H1 (cell line): ENCODE measurements around the gene CTAGE1. TPM values are rescaled to one million over a fixed set of nuclear protein-coding genes. Genes with fewer than 3 reads are reported as not detected.

Source experiments
- CTCF ChIA-PET: fragments of 300-600 bp; sonication (Branson Sonifier 250); formaldehyde crosslinking; loops from one replicate; lab custom pipeline; 2021; ENCODE audit not compliant: partially characterized antibody; lab: Charles Lee
- POLR2A ChIA-PET: fragments of 300-600 bp; sonication (Branson Sonifier 250); formaldehyde crosslinking; loops from one replicate; lab custom pipeline; 2021; ENCODE audit warnings: inconsistent platforms; ENCODE audit not compliant: partially characterized antibody; lab: Charles Lee
- DNase-seq, 2 experiments: peaks; one replicate each; pipeline versions ENCODE4 v3.0.0 to v3.0.0-alpha.2; 2010 to 2022; ENCODE audit warnings: low spot score in 2 of 2, low read depth in 1 of 2, mixed read lengths in 1 of 2
- FAIRE-seq: peaks from 2 replicates; lab custom pipeline; 2011; peaks lifted over from hg19 to GRCh38; lab: Jason Lieb, UNC
- H2AFZ ChIP-seq: 2 replicates; pipeline ENCODE4 v1.8.1; 2012; ENCODE audit warnings: low read length, inconsistent platforms
- H2AK5ac ChIP-seq: 2 replicates; pipeline ENCODE4 v1.6.1; 2013; ENCODE audit warnings: low read depth, low read length
- H2BK120ac ChIP-seq: replicated peaks from 2 replicates; pipeline ENCODE3; 2013; ENCODE audit warnings: low read depth, low read length, inconsistent platforms
- H2BK12ac ChIP-seq: 2 replicates; pipeline ENCODE4 v1.6.1; 2013; ENCODE audit warnings: low read depth, low read length
- H2BK15ac ChIP-seq: 2 replicates; pipeline ENCODE4 v1.6.1; 2013; ENCODE audit warnings: low read length
- H2BK20ac ChIP-seq: 2 replicates; pipeline ENCODE4 v1.6.1; 2013; ENCODE audit warnings: low read length
- H2BK5ac ChIP-seq: 2 replicates; pipeline ENCODE4 v1.6.1; 2013; ENCODE audit warnings: low read depth, low read length
- H3K14ac ChIP-seq: 2 replicates; pipeline ENCODE4 v1.6.1; 2013; ENCODE audit warnings: inconsistent platforms; ENCODE audit not compliant: insufficient read length
- H3K18ac ChIP-seq: 2 replicates; pipeline ENCODE4 v1.6.1; 2013; ENCODE audit warnings: low read length; ENCODE audit errors: extremely low read depth
- H3K23ac ChIP-seq: 2 replicates; pipeline ENCODE4 v1.6.1; 2013; ENCODE audit warnings: inconsistent platforms; ENCODE audit not compliant: insufficient read length
- H3K23me2 ChIP-seq: 2 replicates; pipeline ENCODE4 v1.6.1; 2013; ENCODE audit warnings: low read depth, low read length
- H3K27ac ChIP-seq: 2 replicates; pipeline ENCODE4 v1.6.1; 2011; ENCODE audit warnings: low read depth, low read length, inconsistent platforms
- H3K27me3 ChIP-seq, 4 experiments: replicated peaks in 1 of 4; 1 replicate in 1 of 4; 2 replicates in 3 of 4; pipeline versions ENCODE4 v1.6.1 to v1.8.1; 2011 to 2013; ENCODE audit warnings: low read length in 3 of 4, mild to moderate bottlenecking in 3 of 4, inconsistent platforms in 2 of 4, mixed read lengths in 2 of 4, moderate library complexity in 1 of 4; ENCODE audit not compliant: control insufficient read depth in 3 of 4, insufficient read depth in 3 of 4; ENCODE audit errors: extremely low read depth in 1 of 4
- H3K36me3 ChIP-seq, 4 experiments: 2 replicates each; pipeline versions ENCODE4 v1.6.1 to v1.8.1; 2011 to 2013; ENCODE audit warnings: mild to moderate bottlenecking in 4 of 4, low read length in 3 of 4, moderate library complexity in 2 of 4, control low read depth in 1 of 4, inconsistent platforms in 1 of 4; ENCODE audit not compliant: insufficient read depth in 4 of 4, control insufficient read depth in 2 of 4
- H3K4ac ChIP-seq: replicated peaks from 2 replicates; pipeline ENCODE3; 2013; ENCODE audit warnings: low read length, low read depth, mixed read lengths, inconsistent platforms; ENCODE audit not compliant: insufficient read length
- H3K4me1 ChIP-seq, 4 experiments: replicated peaks in 1 of 4; 1 replicate in 1 of 4; 2 replicates in 3 of 4; pipeline versions ENCODE4 v1.6.1 to v1.8.1; 2011 to 2013; ENCODE audit warnings: low read length in 3 of 4, inconsistent platforms in 2 of 4, mixed read lengths in 1 of 4; ENCODE audit not compliant: insufficient read depth in 4 of 4, control insufficient read depth in 3 of 4
- H3K4me2 ChIP-seq, 2 experiments: 2 replicates each; pipeline versions ENCODE4 v1.6.1 to v1.8.1; 2011 to 2013; ENCODE audit warnings: low read depth in 2 of 2, low read length in 2 of 2, control low read depth in 1 of 2, inconsistent platforms in 1 of 2, mild to moderate bottlenecking in 1 of 2; ENCODE audit not compliant: insufficient read depth in 1 of 2
- H3K4me3 ChIP-seq, 4 experiments: fragments of 200-600, 300-600 bp in 1 of 4; sonication (generic), shearing (Covaris generic), sonication (Bioruptor Twin) in 1 of 4; 2 replicates each; pipeline versions ENCODE4 v1.5.1 to v1.8.1; 2011 to 2016; ENCODE audit warnings: low read length in 4 of 4, low read depth in 3 of 4, control low read depth in 2 of 4, inconsistent platforms in 2 of 4, mild to moderate bottlenecking in 2 of 4, mixed read lengths in 1 of 4, moderate library complexity in 1 of 4; ENCODE audit not compliant: insufficient read depth in 2 of 4; ENCODE audit errors: extremely low read depth in 1 of 4
- H3K56ac ChIP-seq: replicated peaks from 2 replicates; pipeline ENCODE3; 2013; ENCODE audit warnings: low read depth, mild to moderate bottlenecking, mixed read lengths, low read length, inconsistent platforms; ENCODE audit not compliant: insufficient read length
- H3K79me1 ChIP-seq: 2 replicates; pipeline ENCODE4 v1.6.1; 2013; ENCODE audit warnings: low read depth, low read length, control low read depth
- H3K79me2 ChIP-seq, 2 experiments: 2 replicates each; pipeline versions ENCODE4 v1.6.1 to v1.8.1; 2012 to 2013; ENCODE audit warnings: low read length in 2 of 2, mild to moderate bottlenecking in 2 of 2, inconsistent platforms in 1 of 2; ENCODE audit not compliant: insufficient read depth in 2 of 2, control insufficient read depth in 1 of 2
- H3K9ac ChIP-seq, 4 experiments: replicated peaks in 1 of 4; 1 replicate in 1 of 4; 2 replicates in 3 of 4; pipeline versions ENCODE4 v1.6.1 to v1.8.1; 2011 to 2013; ENCODE audit warnings: low read depth in 3 of 4, low read length in 3 of 4, control low read depth in 2 of 4, mild to moderate bottlenecking in 2 of 4, moderate library complexity in 2 of 4, inconsistent platforms in 1 of 4; ENCODE audit errors: extremely low read depth in 1 of 4
- H3K9me3 ChIP-seq, 2 experiments: 2 replicates each; pipeline versions ENCODE4 v1.6.1 to v1.8.1; 2012 to 2013; ENCODE audit warnings: mild to moderate bottlenecking in 2 of 2, moderate library complexity in 2 of 2, control low read depth in 1 of 2, inconsistent platforms in 1 of 2, low read depth in 1 of 2, low read length in 1 of 2, mixed read lengths in 1 of 2; ENCODE audit not compliant: insufficient read depth in 2 of 2
- H4K20me1 ChIP-seq, 2 experiments: replicated peaks in 1 of 2; 2 replicates each; pipeline versions ENCODE3 to v1.8.1; 2011 to 2013; ENCODE audit warnings: inconsistent platforms in 2 of 2, low read length in 2 of 2, mild to moderate bottlenecking in 1 of 2; ENCODE audit not compliant: insufficient read depth in 2 of 2, control insufficient read depth in 1 of 2
- H4K5ac ChIP-seq: 2 replicates; pipeline ENCODE4 v1.6.1; 2013; ENCODE audit warnings: low read length, low read depth, mixed read lengths, inconsistent platforms; ENCODE audit not compliant: insufficient read length
- H4K8ac ChIP-seq: 2 replicates; pipeline ENCODE4 v1.8.0; 2013; ENCODE audit warnings: mild to moderate bottlenecking, moderate library complexity, low read length, inconsistent platforms; ENCODE audit not compliant: insufficient read depth; ENCODE audit errors: extremely low read depth
- H4K91ac ChIP-seq: replicated peaks from 2 replicates; pipeline ENCODE3; 2013; ENCODE audit warnings: low read length, mixed read lengths, inconsistent platforms; ENCODE audit not compliant: insufficient read length
- ASH2L ChIP-seq: fragments of 200-600, 300-600 bp; sonication (generic); IDR thresholded peaks from one replicate; pipeline ENCODE4 v1.7.1; 2017; ENCODE audit warnings: low read length
- BRCA1 ChIP-seq: IDR thresholded peaks from 2 replicates; pipeline ENCODE4 v1.6.1; 2012; ENCODE audit warnings: low read depth, low read length, improper control_type of control experiment
- CBX8 ChIP-seq: fragments of 300-800, 300-1000 bp; sonication (generic); IDR thresholded peaks from 2 replicates; pipeline ENCODE4 v1.7.1; 2016; ENCODE audit warnings: low read depth, low read length, borderline replicate concordance
- CREB1 ChIP-seq: IDR thresholded peaks from 2 replicates; pipeline ENCODE4 v1.6.1; 2012; ENCODE audit warnings: inconsistent platforms
- EGR1 ChIP-seq: IDR thresholded peaks from 2 replicates; pipeline ENCODE4 v1.6.1; 2011; ENCODE audit warnings: low read depth, low read length, borderline replicate concordance
- EP300 ChIP-seq, 2 experiments: IDR thresholded peaks; 1 replicate in 1 of 2; 2 replicates in 1 of 2; pipeline ENCODE4 v1.6.1; 2011 to 2012; ENCODE audit warnings: low read depth in 2 of 2, low read length in 2 of 2, mild to moderate bottlenecking in 2 of 2, borderline replicate concordance in 1 of 2, inconsistent platforms in 1 of 2, moderate library complexity in 1 of 2
- FOSL1 ChIP-seq: IDR thresholded peaks from 2 replicates; pipeline ENCODE4 v1.6.1; 2011; ENCODE audit warnings: mild to moderate bottlenecking, low read depth, low read length, moderate library complexity; ENCODE audit not compliant: insufficient read depth
- GABPA ChIP-seq: IDR thresholded peaks from 2 replicates; pipeline ENCODE4 v1.6.1; 2011; ENCODE audit warnings: mild to moderate bottlenecking, low read length, moderate library complexity, borderline replicate concordance; ENCODE audit not compliant: insufficient read depth
- KDM5A ChIP-seq: fragments of 200-600 bp; IDR thresholded peaks from 2 replicates; pipeline ENCODE4 v1.7.1; 2012; ENCODE audit warnings: mild to moderate bottlenecking, low read length, inconsistent platforms, mixed read lengths
- NRF1 ChIP-seq: IDR thresholded peaks from 2 replicates; pipeline ENCODE4 v1.6.1; 2011; ENCODE audit warnings: mild to moderate bottlenecking, low read depth, low read length, improper control_type of control experiment
- RXRA ChIP-seq: IDR thresholded peaks from 2 replicates; pipeline ENCODE4 v1.6.1; 2011; ENCODE audit warnings: low read depth, mild to moderate bottlenecking, low read length, moderate library complexity; ENCODE audit not compliant: insufficient read depth
- SIX5 ChIP-seq: IDR thresholded peaks from 2 replicates; pipeline ENCODE4 v1.6.1; 2011; ENCODE audit warnings: mild to moderate bottlenecking, low read depth, low read length
- SUZ12 ChIP-seq: fragments of 200-600 bp; sonication (generic); IDR thresholded peaks from 2 replicates; pipeline ENCODE4 v1.6.1; 2012; ENCODE audit warnings: mild to moderate bottlenecking, inconsistent platforms, low read length, moderate library complexity, mixed read lengths
- TEAD4 ChIP-seq: IDR thresholded peaks from 2 replicates; pipeline ENCODE4 v1.6.1; 2012; ENCODE audit warnings: low read depth, low read length, inconsistent platforms, mixed read lengths
- WGBS, 2 experiments: shearing (Covaris generic) in 1 of 2; methylation state at CpG; one replicate each; pipeline versions ENCODE4 v1.1.6 to v1.1.7; 2013 to 2015; ENCODE audit warnings: low lambda C conversion rate in 2 of 2, mixed read lengths in 2 of 2, inconsistent platforms in 1 of 2, low coverage in 1 of 2, missing lambda C conversion rate in 1 of 2; ENCODE audit not compliant: insufficient replicate concordance in 2 of 2, insufficient coverage in 1 of 2, insufficient read length in 1 of 2; ENCODE audit errors: extremely low coverage in 1 of 2, missing lambda C conversion rate in 1 of 2; 5-methylcytosine and 5-hydroxymethylcytosine counted together
- polyA plus RNA-seq, 7 experiments: library from polyadenylated mRNA; depleted of rRNA in 3 of 7; stranded (reverse) in 5 of 7; unstranded in 2 of 7; fragments of >200 nt in 5 of 7; fragments of 200-250 nt in 2 of 7; gene quantifications; 1 replicate in 5 of 7; 2 replicates in 1 of 7; 4 replicates in 1 of 7; pipeline versions ENCODE4 v1.2.1 to v1.2.3, GENCODE V29; 2011 to 2013; ENCODE audit warnings: missing spikeins in 2 of 7, mixed read lengths in 2 of 7
- total RNA-seq: library from RNA; stranded (reverse); fragmentation: NEBNext Ultra II Directional; extraction: Animal tissue kit (Norgen Biotek cat#: 25700); gene quantifications from 2 replicates; pipeline ENCODE4 v1.2.1, GENCODE V29; 2021

CTAGE1 gene
- total and polyA plus RNA-seq, 2 of the 8 experiments (the other 6 are each of a cell fraction or from before 2014, with no cell fraction given): not detected

GRCh38 chr18:22423878-22424564 is 6.3 kb upstream of the CTAGE1 start:
- H3K27ac ChIP-seq: no peak overlapping the region
- H4K20me1 ChIP-seq: peaks cover 0 to under 1% of the 10 kb centered on the region in 2 experiments
- H3K23me2 ChIP-seq: no peaks in the 10 kb centered on the region; the same call in 1 of the 2 replicates
- H3K79me2 ChIP-seq: no peaks in the 10 kb centered on the region
- H3K9me3 ChIP-seq: no peaks in the 10 kb centered on the region
- no peak overlapping the region for H3K4ac ChIP-seq
- no peak overlapping the region for H3K23ac ChIP-seq
- no peak overlapping the region for H3K9ac ChIP-seq
- CTCF ChIA-PET: interaction anchor here (1.2 to 3.4 kb wide), 3 partner anchors 11 to 68 kb away, joined by 3 to 10 read pairs (median 6); no protein-coding TSS in a partner anchor
- H3K4me2 ChIP-seq: no peak overlapping the region
- no peaks in the 10 kb centered on the region for H3K27me3 ChIP-seq
- H3K56ac ChIP-seq: no peak overlapping the region
- H2BK20ac ChIP-seq: no peak overlapping the region
- FAIRE-seq (no peak), DNase-seq (no peak)
- no peak overlapping the region for H2BK120ac ChIP-seq
- no peak overlapping the region for H3K18ac ChIP-seq
- POLR2A ChIA-PET: no interaction called here
- no peaks in the 10 kb centered on the region for H3K79me1 ChIP-seq
- no peaks in the 10 kb centered on the region for H3K36me3 ChIP-seq
- H4K8ac ChIP-seq: no peak overlapping the region
- no peak overlapping the region for H4K5ac ChIP-seq
- no peak overlapping the region for H3K14ac ChIP-seq
- 89% methylated on average over 9 of the region's 9 CpGs; no CpG with 5 or more reads in 1 of the 2 experiments for whole genome bisulfite sequencing, 2 experiments
- no peak overlapping the region for H2BK12ac ChIP-seq
- H2BK5ac ChIP-seq: no peak overlapping the region
- H2AFZ ChIP-seq: no peak overlapping the region
- no peaks in the 10 kb centered on the region for H3K4me1 ChIP-seq
- no peak overlapping the region for H2BK15ac ChIP-seq
- H3K4me3 ChIP-seq: no peak overlapping the region
- no peak overlapping the region for H4K91ac ChIP-seq
- no peak overlapping the region for H2AK5ac ChIP-seq
- TF ChIP-seq RXRA (no peak), BRCA1 (no peak), EGR1 (no peak), CBX8 (no peak), NRF1 (no peak), SIX5 (no peak), KDM5A (no peak), CREB1 (no peak), GABPA (no peak), SUZ12 (no peak), FOSL1 (no peak), EP300 (IDR thresholded peaks at IDR 0.05; ENCODE audit: borderline replicate concordance in 1 of 2, low read depth in 2 of 2, low read length in 2 of 2) (no peak), TEAD4 (no peak), ASH2L (no peak)
